SKM-1 treated with dmso at 0.1 percent for 144 hours (cell line): ENCODE data around the gene CTNNA2.

Experiments
- DNase-seq: peaks from one replicate; lab custom pipeline; 2025; ENCODE audit not compliant: unreplicated experiment; lab: John Stamatoyannopoulos, UW

The CTNNA2 gene

GRCh38 chr2:80303006-80303908, 790.4 kb downstream of the CTNNA2 start:
- no peak for DNase-seq

DNA sequence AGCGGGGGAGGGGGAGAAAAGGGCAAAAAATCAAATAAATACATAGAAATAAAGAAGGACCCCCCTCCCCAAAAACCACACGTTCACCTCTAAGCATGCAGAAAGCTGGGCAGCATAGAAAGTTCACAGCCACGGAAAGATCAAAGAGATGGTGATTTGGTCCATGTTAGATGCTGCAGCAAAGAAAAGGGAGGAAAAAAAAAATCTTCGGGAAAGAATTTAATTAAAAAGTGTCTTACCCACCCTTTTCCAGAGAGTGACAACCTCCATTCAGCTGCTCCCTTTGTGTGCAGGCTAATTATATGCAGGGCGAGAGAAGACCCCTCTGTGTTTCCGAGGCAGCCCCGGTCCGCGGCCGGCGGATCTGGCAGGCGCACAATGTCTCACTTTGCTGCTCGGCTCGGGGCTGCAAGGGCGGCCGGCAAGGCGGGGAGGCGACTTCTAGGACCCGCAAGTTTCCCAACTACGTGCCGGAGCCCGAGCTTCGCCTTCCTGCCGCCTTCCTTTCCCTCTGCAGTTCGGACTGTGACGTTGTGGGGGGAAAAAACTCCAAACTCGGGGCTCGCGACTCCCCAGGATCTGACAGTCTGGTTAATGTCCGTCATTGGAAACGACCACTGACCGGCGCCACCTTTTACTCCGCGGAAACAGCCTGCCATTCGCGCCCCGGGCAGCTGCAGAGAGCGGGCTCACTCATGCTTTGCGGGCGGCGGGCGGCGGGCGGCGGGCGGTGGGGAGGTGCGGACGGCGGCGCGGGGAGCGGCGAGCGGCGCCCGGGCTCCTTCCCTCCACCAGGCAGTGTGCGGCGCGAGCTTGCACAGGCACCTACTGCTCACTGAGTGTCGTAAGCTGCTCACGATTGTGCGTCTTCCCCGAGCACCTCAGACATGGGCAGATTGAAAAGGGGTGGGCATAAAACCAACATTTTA, 791.3 kb downstream of the CTNNA2 start, which contains the start of gene LRRTM1:
Gene LRRTM1 (minus strand): TSS at position 844 of the 929 bp plus-strand sequence. CDS start 933 bp downstream, outside the sequence.
- no peak for DNase-seq

DNA sequence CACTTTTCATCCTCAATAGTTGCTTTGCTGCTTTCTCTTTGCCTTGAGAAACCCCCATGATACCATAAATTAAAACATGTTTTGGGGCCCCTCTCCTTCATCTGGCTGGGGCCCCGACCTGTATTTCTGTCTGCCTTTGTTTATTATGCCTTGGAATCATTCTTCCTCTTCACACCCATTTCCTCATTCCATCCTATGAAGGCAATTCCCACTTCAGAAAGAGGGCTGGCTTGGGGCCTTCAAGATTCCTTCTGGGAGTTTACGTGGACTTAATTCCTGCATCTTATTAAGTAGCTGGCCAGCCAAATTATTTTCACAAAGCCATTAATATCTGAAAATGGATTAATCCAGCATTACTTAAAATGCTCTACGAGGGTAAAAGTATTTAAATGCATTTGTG, 798.5 kb downstream of the CTNNA2 start:
- DNase-seq: no peak

GRCh38 chr2:80312282-80312839, 799.5 kb downstream of the CTNNA2 start:
- no peak for DNase-seq

DNA sequence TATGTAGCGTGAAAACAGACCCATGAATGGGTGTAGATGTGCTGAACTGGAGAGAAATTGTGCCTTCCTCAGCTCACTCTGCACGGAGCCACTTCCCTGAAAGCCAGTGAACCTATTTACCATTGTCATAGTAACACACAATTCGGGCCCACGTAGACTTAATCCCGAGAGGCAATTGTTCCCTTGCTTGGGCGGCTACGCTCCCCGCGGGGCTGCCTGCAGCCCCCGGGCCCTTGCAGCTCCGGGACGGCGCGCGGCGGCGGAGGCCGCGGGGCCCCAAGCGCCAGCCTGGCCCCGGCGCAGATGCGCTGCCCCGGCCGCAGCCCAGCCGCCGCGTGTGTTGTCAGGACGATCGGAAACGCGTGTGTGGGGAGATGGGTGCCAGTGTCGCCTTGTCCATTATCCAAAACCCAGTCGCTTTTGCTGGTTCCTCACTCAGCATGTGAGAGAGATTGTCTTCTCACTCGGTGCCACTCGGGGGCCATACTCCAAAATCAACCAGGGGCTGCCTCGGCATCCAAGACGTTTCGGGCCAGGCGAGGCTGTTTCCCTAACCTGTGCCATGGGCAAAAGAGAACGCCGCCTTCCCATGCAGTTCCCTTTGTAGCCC, 809.6 kb downstream of the CTNNA2 start:
- no peak for DNase-seq

- DNase-seq: no peak
Observed at GRCh38 chr2:80322958-80323357, 810.1 kb downstream of the CTNNA2 start.

DNA sequence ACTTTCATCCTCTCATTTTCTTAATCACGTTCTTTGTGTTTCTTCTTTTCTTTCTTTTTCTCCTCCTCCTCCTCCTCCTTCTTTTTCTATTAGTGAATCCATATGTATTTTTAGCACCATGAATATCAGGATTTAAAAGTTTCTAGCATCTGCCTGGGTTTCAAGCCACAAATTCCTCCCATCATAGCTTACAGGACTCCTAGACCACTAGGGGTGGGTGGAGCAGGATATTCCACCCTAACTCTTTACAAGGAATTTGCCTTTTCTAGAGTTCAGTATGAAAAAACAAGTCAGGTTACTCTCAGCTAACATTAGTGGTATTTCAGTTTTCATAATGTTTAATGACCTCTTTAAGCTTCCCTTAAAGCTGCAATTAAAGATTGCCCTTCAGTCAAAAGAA, 810.8 kb downstream of the CTNNA2 start:
- no peak for DNase-seq

DNA sequence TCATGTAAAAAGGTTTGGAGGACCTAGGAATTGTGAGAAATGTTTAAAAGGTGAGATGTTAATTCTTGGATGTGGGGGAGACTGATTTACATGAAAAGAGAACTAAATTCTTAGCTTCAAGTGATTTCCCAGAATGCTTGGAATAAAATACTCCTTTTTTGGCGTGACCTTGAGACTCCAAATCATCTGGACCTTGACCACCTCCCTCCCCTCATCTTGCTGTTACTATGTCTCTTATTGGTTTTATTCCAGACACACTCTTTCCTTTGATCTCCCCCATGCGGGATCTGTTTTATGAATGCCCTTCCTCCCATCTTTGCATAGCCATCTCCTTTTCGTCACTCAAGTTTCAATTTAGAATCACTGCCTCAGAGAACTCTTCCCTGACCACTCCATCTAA, 811.7 kb downstream of the CTNNA2 start:
- DNase-seq: no peak

DNA sequence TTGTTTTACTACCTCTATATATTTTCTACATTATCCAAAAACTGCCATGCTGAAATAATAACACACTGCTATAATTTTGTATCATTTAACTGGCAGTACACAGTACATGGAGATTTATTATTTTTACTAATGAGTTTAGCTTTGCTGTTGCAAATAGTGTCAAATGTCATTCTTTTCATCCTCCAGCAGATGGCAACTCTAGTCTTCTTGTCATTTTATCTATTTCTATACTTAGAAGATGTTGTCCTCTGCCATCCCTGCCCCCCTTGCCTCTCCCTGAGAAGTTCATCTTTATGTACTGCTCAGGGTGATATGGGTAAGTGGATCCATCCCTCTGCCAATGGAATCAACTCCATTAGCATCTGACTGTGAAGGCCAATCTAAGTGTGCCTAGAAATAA, 813.4 kb downstream of the CTNNA2 start:
- DNase-seq: peak; percentile 15

DNA sequence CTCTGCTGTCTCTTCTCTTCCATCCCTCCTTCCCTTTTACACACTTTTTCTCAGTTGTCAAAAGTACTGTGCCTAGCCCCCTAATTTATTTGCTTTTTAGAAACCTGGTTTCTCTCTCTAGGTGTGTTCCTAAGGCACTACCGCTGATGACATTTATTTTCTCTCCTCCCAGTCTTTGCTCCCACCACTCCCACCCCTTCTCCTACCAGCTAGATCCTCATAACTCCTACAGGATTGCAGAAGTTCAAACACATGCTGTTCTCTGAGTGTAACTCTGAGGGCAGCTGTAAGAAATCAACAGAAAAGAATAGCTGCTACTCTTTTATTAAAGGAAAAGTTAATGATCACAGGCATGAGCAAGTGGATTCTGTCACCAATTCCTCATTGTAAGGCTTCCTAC, 814.0 kb downstream of the CTNNA2 start:
- DNase-seq: no peak

DNA sequence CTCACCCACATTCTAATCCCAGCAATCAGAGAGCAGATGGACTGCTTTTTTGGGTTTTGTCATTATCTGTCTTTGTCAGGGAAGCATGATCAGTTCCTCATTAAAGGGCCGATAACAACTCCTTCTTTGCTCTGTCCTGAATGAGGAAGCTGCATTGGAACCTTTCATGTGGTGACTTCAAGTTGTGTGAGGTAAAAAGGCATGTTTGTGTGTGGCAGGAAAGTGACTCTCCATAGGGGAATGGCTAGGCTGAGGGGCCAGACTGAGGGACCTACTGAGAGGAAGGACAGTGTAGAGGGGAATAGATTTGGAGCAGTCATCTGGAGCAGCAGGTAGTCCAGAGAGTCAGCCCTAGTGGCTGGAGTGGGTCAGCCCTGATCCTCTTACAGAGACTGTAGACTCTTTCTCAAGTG, 815.3 kb downstream of the CTNNA2 start:
- DNase-seq: no peak

- no peak for DNase-seq
Observed at GRCh38 chr2:80329491-80329890, 816.6 kb downstream of the CTNNA2 start.

- DNase-seq: no peak
Observed at GRCh38 chr2:80330527-80331450, 817.9 kb downstream of the CTNNA2 start.

DNA sequence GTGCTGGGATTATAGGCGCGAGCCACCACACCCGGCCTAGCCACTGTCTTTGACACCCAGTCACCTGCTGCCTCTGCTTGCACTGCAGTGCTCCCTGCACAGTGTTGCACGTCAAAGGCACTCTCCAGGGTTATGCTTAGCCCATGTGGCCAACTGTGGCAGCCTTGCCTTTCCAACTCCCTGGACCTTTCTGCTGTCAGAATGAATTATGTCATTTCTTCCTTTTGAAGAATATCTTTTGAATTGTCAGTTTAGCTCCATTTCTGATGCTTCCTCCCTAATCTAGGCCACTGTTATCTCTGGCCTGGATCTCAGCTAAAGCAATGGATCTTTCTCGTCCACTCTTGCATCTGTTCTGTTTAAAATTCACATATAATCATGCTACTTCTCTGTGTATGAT, 821.0 kb downstream of the CTNNA2 start:
- no peak for DNase-seq

GRCh38 chr2:80335411-80335810, 822.6 kb downstream of the CTNNA2 start:
- DNase-seq: no peak

DNA sequence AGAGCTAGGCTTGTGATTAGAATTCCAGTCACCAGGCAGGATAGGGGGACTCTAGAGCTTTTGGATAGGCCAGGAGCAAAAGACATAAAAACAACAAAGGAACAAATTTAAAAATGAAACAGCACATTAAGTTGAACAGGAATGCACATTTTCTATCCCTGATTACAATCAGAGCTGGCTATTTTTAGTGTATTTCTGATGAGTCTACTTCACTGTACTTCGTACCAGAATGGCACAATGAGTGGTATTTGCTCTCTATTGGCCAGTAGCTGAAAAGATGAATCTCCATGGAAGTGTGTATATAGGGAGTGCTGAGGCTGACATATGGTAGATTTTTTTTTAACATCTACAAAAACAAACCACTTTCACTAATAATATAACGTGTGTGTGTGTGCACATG, 825.9 kb downstream of the CTNNA2 start:
- no peak for DNase-seq

- no peak for DNase-seq
Observed at GRCh38 chr2:80340022-80340421, 827.2 kb downstream of the CTNNA2 start.

- no peak for DNase-seq
Observed at GRCh38 chr2:80348078-80348477, 835.2 kb downstream of the CTNNA2 start.

GRCh38 chr2:80348953-80349352, 836.1 kb downstream of the CTNNA2 start:
- no peak for DNase-seq

DNA sequence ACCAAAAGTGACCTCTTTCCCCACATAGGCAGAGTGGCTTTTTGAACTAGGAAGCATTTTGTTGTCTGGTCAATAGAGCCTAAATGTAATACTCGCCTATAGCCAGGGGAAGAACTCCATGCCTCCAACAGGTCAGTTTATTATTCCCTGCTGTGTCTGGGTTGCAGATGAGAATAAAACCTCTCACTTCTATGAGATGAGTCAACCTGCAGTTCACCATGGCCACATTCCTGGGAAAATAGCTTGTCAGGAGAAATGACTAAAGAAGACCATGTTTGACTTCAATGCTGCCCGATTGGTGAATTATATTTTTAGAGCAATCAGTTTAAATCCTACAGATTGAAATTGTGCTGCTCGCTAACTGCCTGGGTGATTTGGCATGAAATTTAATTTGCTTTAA, 838.4 kb downstream of the CTNNA2 start:
- no peak for DNase-seq
